NCI-H2196 (cell line): ENCODE results near the gene ATG5.
"Not testable (repeated sequence)": the region's sequence is repeated elsewhere in the genome, so short reads cannot be mapped to it uniquely, and the experiment has no call there.

Source experiments
- DNase-seq: peaks from one replicate; lab custom pipeline; 2025; ENCODE audit not compliant: unreplicated experiment; lab: John Stamatoyannopoulos, UW

The ATG5 gene

DNA sequence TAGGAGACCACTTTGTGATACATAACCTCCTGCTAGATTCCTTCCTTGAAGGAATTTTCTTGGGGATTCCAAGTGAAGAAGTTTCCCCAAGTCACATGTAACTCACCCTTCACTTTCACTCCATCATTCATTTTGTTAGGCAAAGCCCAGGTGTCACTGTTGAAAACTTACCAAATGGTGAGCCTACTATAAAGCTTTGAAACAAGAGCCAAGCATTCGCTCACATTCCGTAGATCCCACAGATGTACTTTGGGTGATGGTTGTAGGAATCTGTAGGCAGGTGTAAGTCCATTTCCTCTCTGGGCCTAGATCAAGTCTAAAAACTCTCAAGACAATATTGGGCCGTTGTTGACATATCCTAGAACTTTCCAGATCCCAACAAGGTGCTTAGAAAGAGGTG, 165.4 kb downstream of the ATG5 start:
- no peak for DNase-seq

DNA sequence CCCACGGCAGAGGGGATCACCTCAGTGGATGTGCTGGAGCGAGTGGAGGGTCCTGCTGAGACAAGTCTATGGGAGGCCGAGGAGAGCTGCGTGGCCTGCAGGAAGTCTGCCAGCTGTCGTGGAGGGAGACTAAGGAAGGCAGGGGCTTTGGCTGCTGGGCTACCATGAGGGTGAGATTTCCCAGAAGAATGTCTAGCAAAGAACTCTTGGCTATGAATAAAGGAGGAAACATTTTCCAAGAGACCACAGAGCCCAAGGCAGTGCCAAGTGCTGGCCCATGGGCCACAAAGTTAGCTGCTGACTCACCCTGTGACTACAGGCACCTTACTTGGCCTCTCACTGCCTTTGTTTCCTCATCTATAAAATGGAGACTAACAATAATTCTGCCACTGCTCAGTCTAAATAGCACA, 166.0 kb downstream of the ATG5 start:
- DNase-seq: no peak

DNA sequence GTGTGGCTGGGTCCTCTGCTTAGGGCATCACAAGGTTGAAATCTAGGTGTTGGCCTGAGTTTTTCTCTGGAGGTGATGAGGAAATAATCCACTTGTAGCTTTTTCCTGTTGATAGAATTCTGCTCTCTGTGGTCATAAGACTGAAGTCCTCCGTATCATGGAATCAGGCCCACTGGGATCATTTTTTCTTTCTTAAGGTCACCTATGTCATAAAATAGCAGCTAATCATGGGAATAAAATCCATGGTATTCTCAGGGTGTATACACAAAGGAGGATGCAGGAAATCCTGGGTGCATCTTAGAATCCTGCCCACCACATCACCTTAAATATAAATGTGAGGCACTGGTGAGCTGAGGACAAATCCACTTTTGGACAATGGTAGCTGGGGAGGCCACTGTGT, 166.7 kb downstream of the ATG5 start:
- DNase-seq: no peak

DNA sequence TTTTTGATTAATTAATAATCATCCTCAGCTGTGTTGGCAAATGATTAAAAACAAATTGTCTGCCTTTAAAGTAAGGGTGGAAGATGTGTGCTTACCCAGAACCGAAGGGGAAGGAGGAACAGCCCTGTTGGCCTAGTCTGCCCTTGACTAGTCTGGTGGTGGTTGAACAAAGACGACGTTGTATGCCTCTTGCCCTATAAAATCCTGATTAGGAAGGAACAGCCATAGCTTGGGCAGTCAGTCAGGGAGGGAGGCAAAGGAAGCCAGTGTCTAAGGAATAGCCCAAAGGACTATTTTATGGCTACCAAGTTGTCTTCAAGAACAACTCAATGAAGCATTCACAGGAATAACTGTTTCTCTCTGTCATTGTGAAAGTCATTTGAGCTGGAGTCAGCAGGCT, 168.7 kb downstream of the ATG5 start:
- DNase-seq: no peak

GRCh38 chr6:106156413-106156812, 169.1 kb downstream of the ATG5 start:
- DNase-seq: no peak

DNA sequence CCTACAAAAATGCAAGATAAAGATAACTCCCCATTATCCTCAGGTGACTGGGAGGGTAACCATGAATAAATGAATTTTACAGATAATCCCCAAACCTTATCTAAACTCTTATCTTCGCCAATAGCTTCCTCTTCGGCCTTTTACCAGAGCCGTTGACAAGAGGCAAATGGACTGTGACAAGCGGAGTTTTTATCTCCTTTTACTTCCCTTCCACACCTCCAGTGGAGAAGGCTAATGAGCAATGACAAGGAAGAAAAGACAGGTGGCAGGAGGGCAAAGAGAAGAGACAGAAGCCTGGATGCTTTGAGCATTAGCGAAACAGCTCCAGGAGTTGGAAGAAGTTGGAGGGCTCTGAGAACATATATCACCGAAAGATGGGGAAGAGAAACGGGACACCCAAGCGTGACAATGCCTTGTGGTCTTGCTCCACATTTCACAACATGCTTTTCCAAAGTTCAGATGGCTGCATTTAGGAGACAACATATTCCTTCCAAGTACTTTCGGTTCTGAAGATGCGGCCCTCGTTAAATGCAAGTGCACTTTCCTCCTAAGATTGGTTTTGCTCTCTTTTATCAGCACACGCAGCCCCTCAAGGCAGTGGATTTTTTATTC, 170.2 kb downstream of the ATG5 start:
- DNase-seq: no peak

DNA sequence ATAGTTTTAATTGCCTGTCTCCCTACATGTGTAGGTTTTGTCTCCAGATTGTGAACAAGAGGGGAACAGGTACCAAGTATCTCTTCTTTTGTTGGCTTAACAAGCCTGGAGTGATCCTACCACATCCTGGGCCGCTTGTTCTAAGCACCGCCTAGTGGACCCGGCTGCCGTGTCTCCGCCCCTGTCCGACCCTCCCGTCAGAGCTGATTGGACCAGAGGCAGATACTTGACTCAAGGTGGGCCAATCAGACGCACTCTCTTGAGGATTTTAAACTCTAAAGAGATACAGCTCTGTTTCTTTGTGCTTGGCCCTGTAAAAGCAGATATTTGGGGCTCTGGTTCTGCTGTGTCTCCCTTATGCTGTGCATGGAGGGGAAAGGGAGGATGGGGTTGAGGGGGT, 171.2 kb downstream of the ATG5 start:
- DNase-seq: no peak

DNA sequence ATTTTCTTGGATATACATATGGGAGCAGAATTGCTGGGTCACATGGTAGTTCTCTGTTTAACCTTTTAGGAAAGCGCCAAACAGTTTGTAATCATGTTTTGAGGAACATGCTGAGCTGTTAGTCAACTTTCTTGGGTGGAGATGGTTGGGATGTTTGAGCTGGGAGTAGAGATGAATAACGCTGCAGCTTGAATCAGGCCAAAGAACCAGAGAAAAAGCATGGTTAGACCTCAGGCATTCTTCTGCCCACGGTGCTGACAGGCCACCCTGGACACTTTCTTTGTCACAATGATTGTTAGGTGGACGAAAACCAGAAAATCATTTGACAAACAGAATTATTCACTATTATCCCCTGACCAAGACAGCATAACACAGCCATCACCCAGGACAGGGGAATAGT, 172.6 kb downstream of the ATG5 start:
- no peak for DNase-seq

DNA sequence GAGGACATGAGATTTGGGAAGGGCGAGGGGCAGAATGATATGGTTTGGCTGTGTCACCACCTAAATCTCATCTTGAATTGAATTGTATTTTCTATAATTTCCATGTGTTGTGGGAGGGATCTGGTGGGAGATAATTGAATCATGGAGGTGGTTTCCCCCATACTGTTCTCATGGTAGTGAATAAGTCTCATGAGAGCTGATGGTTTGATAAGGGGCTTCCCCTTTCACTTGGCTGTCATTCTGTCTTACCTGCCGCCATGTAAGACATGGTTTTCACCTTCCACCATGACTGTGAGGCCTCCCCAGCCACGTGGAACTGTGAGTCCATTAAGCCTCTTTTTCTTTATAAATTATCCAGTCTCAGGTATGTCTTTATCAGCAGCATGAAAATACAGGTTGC, 173.1 kb downstream of the ATG5 start:
- not testable (repeated sequence) for DNase-seq

GRCh38 chr6:106149472-106150069, 176.0 kb downstream of the ATG5 start:
- no peak for DNase-seq

DNA sequence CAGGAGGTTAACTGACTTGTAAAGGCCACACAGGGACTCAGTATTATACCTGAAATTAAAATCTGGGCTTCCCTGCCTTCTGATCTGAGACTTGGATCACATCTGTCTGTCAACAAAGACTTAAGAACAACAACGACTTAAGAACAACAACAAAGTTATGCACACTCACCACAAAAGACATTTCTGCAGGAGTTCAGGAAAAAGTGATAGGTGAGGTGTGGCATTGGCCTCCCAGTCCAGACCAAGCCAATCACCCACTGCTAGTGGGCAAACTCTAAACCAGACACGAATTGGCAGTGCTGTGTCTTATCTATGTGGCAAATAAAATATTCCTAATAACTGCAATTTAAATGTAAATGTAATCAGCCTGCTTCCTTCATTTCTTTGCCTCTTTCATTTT, 178.1 kb downstream of the ATG5 start:
- DNase-seq: no peak

DNA sequence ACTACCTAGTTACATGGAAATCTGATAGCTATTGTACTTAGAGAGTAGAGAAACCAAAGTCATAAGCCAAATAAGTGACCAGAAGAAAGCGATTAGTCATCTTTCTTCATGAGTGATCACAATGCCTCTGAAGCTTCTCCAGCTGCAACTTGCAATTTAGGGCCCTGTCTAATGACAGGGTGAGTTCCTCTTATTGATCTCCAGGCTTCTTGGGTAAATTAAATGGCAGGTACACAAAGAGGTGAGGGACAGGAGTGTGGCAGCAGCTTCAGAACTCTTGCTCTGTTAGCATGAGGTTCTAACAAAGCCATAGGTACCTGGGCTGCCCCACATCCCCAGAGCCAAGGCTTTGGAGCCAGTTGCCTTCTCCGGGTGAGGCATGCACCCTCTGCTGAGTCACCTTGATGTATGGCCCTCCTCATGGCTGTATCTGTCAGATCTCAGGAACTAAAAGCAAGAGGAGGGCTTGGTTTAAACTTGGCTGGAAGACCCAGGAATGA, 178.7 kb downstream of the ATG5 start:
- no peak for DNase-seq

DNA sequence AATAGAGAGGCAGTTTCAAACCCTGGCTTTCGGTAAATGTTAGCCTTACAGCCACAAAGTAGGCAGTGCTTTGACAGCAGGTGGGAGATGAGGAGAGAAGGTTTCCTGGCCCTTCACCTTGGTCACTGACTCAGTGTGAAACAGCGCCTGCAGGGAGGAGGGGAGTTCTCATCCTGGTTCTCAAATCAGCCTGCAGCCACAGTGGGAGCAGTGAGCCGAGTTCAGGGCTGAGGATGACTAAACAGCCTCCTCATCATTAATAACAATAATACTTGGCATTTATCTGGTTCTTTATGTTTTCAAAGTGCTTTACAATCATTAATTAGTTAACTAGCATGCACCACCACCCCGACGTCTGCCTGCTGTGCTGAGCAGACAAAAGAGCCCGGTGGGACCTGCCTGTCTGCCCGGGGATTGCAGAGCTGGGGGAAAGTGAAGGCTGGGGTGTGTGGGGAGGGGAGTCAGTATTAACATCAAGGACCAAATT, 179.8 kb downstream of the ATG5 start:
- no peak for DNase-seq

- no peak for DNase-seq
Observed at GRCh38 chr6:106145144-106145543, 180.4 kb downstream of the ATG5 start.

- DNase-seq: no peak
Observed at GRCh38 chr6:106143665-106144064, 181.9 kb downstream of the ATG5 start.

GRCh38 chr6:106142876-106143431, 182.6 kb downstream of the ATG5 start:
- no peak for DNase-seq

DNA sequence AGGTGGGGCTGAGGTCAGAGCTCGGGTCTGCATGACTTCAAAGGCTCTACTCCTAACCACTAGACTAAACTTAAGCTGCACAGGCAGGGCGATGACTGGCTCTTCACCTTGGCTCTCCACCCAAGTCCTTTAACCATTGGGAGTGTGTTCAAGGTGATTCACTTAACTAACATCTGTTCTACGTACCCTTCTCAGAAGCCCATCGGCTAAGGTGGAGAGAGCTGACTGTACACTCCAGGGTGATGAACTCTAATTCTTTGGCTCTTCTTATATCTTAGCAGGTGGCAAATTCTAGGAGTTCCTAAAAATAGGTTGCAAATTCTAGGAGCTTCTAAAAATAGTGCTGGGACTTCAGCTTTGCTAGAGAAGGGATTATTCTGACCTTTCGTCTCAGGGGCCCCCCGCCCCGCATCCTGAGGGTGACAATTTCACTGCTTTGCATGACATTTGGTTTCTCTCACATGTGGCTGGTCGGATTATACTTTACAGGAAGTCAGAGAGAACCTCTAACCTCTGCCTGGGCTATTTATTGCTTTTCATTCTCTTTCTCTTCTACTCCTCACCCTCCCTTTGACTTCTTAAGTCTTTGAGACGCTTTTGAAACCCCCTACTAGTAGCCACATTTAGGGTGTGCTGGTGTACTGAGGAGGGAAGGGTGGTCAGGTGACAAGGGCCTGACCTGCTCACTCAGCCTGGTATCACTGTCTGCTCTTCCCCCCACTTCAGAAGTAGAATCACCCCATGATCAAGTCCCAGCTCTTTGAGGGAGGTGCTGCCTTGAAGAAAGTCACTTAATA, 183.9 kb downstream of the ATG5 start:
- no peak for DNase-seq

- DNase-seq: no peak
Observed at GRCh38 chr6:106138151-106138550, 187.4 kb downstream of the ATG5 start.

GRCh38 chr6:106136845-106137244, 188.7 kb downstream of the ATG5 start:
- DNase-seq: no peak

- DNase-seq: no peak
Observed at GRCh38 chr6:106135911-106136571, 189.5 kb downstream of the ATG5 start.
